Right lobe of liver (tissue), 6 donors: Measurements from ENCODE around the gene ERO1B. TPM values are rescaled to one million over a fixed set of nuclear protein-coding genes. Genes with fewer than 3 reads are reported as not detected.

Source experiments
- ATAC-seq, 4 donors: fragments of 200-7000 bp; cut with Tn5 transposase; one replicate each; pipeline ENCODE4 v1.9.1; 2020; ENCODE audit warnings: mild to moderate bottlenecking in 4 of 4, moderate library complexity in 4 of 4
- DNase-seq, 3 donors: peaks; one replicate each; pipeline ENCODE4 v3.0.0-alpha.2; 2020
- H3K27ac ChIP-seq, 3 donors: fragments of 200-600 bp; one replicate each; pipeline ENCODE4 v1.8.0; 2022
- H3K27me3 ChIP-seq, 2 donors: fragments of 200-600 bp; one replicate each; pipeline ENCODE4 v1.8.0; 2022
- H3K36me3 ChIP-seq, 4 donors: fragments of 200-600 bp; sonication (generic) in 1 of 4; one replicate each; pipeline versions ENCODE4 v1.5.1 to v1.8.0; 2017 to 2022; ENCODE audit warnings: control low read depth in 1 of 4
- H3K4me1 ChIP-seq, 4 donors: fragments of 200-600 bp; sonication (generic) in 1 of 4; one replicate each; pipeline versions ENCODE4 v1.5.1 to v1.8.0; 2017 to 2022; ENCODE audit warnings: control low read depth in 1 of 4
- H3K4me3 ChIP-seq, 3 donors: fragments of 200-600 bp; one replicate each; pipeline ENCODE4 v1.8.0; 2022
- H3K9me3 ChIP-seq, 4 donors: fragments of 200-600 bp; sonication (generic) in 1 of 4; one replicate each; pipeline versions ENCODE4 v1.5.1 to v1.8.0; 2017 to 2022; ENCODE audit warnings: control low read depth in 1 of 4
- CTCF ChIP-seq, 4 donors: fragments of 200-600 bp in 3 of 4; fragments of 450-650 bp in 1 of 4; IDR thresholded peaks; one replicate each; pipeline versions ENCODE4 v1.5.1 to v1.8.0; 2016 to 2022; ENCODE audit warnings: antibody characterized with exemption in 4 of 4, mild to moderate bottlenecking in 2 of 4
- POLR2A ChIP-seq: fragments of 450-650 bp; IDR thresholded peaks from one replicate; pipeline ENCODE4 v1.6.1; 2017; ENCODE audit warnings: antibody characterized with exemption, mild to moderate bottlenecking
- WGBS: methylation state at CpG from one replicate; pipeline ENCODE4 v1.1.6; 2018; ENCODE audit warnings: low coverage, low lambda C conversion rate; ENCODE audit not compliant: insufficient coverage; ENCODE audit errors: missing lambda C conversion rate; 5-methylcytosine and 5-hydroxymethylcytosine counted together
- intact Hi-C, 2 donors: fragments of 100-400 bp; cut with DNase I; formaldehyde crosslinking; loops; one replicate each; pipeline versions ENCODE4 v1.11.2 to v1.14.1; 2022
- total RNA-seq, 6 experiments: library from RNA; depleted of rRNA in 2 of 6; stranded (reverse); fragments of >200 nt in 2 of 6; fragmentation: NEBNext Ultra II Directional in 3 of 6; extraction: Animal tissue kit (Norgen Biotek cat#: 25700) in 3 of 6; gene quantifications; one replicate each; pipeline versions ENCODE4 v1.1.0 to v1.2.4, GENCODE V29; 2016 to 2023
- donor health status: DM: no; HTN: yes; CAD: no.
- donor health status: DM: no; HTN: no; CAD: no.
- donor health status: DM: no; HTN: no; CAD: no.
- donor health status: DM: no; HTN: yes; CAD: no.
- donor health status: DM: no; HTN: yes; CAD: no.

ERO1B gene
- total RNA-seq, 6 experiments from 2014 or later = 8.0 to 22.5 (median 17.1) TPM

GRCh38 chr1:236222632-236223031, 59.1 kb downstream of the ERO1B start:
- no peaks in the 10 kb centered on the region for H3K9me3 ChIP-seq
- no peak for DNase-seq
- no peak overlapping the region for H3K27ac ChIP-seq
- H3K4me1 ChIP-seq = peaks cover 0 to 6% (median 0%) of the 10 kb centered on the region in 4 donors
- 100% methylated on average over 1 of the region's 1 CpG for WGBS
- TF ChIP-seq CTCF (IDR thresholded peaks at IDR 0.05) = no peak
- TF ChIP-seq POLR2A = no peak
- ATAC-seq = peak; percentile 33 to 83 (median 37)
- peaks cover 0 to 10% (median 0%) of the 10 kb centered on the region in 4 donors for H3K36me3 ChIP-seq
- H3K4me3 ChIP-seq = no peak overlapping the region
- intact Hi-C loops = no loop called here
- no peaks in the 10 kb centered on the region for H3K27me3 ChIP-seq

GRCh38 chr1:236220473-236220872, 61.3 kb downstream of the ERO1B start:
- H3K4me1 ChIP-seq = peaks cover 0 to 6% (median 0%) of the 10 kb centered on the region in 4 donors
- H3K4me3 ChIP-seq = no peak overlapping the region

GRCh38 chr1:236214761-236215160, 67.0 kb downstream of the ERO1B start:
- DNase-seq (no peak), ATAC-seq (no peak)
- H3K27me3 ChIP-seq = no peaks in the 10 kb centered on the region
- TF ChIP-seq POLR2A = no peak
- TF ChIP-seq CTCF (IDR thresholded peaks at IDR 0.05) = no peak
- WGBS = 78% methylated on average over 1 of the region's 1 CpG
- H3K36me3 ChIP-seq = peaks cover 0 to 3% (median 0%) of the 10 kb centered on the region in 4 donors
- H3K27ac ChIP-seq = no peak overlapping the region
- no peaks in the 10 kb centered on the region for H3K9me3 ChIP-seq
- no peaks in the 10 kb centered on the region for H3K4me1 ChIP-seq
- H3K4me3 ChIP-seq = no peak overlapping the region
- intact Hi-C loops = no loop called here

More at GRCh38 chr1:236220473-236220872, 61.3 kb downstream of the ERO1B start:
- DNase-seq (no peak), ATAC-seq (no peak)
- WGBS = 88% methylated on average over 1 of the region's 1 CpG
- Histone ChIP-seq H3K36me3 (peaks cover 0 to 10% (median 0%) of the 10 kb centered on the region in 4 donors), H3K27me3 (no peaks in the 10 kb centered on the region), H3K27ac (no peak overlapping the region), H3K9me3 (no peaks in the 10 kb centered on the region)
- no peak for TF ChIP-seq CTCF (IDR thresholded peaks at IDR 0.05)
- TF ChIP-seq POLR2A = no peak
- intact Hi-C loops = no loop called here

- H3K9me3 ChIP-seq = no peaks in the 10 kb centered on the region
- WGBS = 53% methylated on average over 3 of the region's 3 CpGs
- no peak for ATAC-seq
- no peak for DNase-seq
- no peaks in the 10 kb centered on the region for H3K4me1 ChIP-seq
- no peak overlapping the region for H3K4me3 ChIP-seq
- H3K27ac ChIP-seq = no peak overlapping the region
- H3K27me3 ChIP-seq = no peaks in the 10 kb centered on the region
- intact Hi-C loops = no loop called here
- no peak for TF ChIP-seq POLR2A
- TF ChIP-seq CTCF (IDR thresholded peaks at IDR 0.05) = no peak
- peaks cover 0 to 3% (median 0%) of the 10 kb centered on the region in 4 donors for H3K36me3 ChIP-seq
Measured at GRCh38 chr1:236213534-236213933, 68.2 kb downstream of the ERO1B start.

GRCh38 chr1:236211815-236212214, 69.9 kb downstream of the ERO1B start:
- Histone ChIP-seq H3K9me3 (no peaks in the 10 kb centered on the region), H3K4me3 (no peak overlapping the region), H3K36me3 (no peaks in the 10 kb centered on the region), H3K27ac (no peak overlapping the region), H3K27me3 (no peaks in the 10 kb centered on the region), H3K4me1 (no peaks in the 10 kb centered on the region)
- 95% methylated on average over 4 of the region's 5 CpGs for WGBS
- ATAC-seq (no peak), DNase-seq (no peak)
- intact Hi-C loops = no loop called here
- TF ChIP-seq CTCF (IDR thresholded peaks at IDR 0.05) (no peak), POLR2A (no peak)
